HG02970 (cell line): ENCODE results near the gene DGCR8.

Experiments used
- ATAC-seq: cut with Tn5 transposase; IDR thresholded peaks from one replicate; pipeline ENCODE4 v1.9.1; 2021; ENCODE audit warnings: mild to moderate bottlenecking, moderate library complexity, moderate number of reproducible peaks; ENCODE audit not compliant: unreplicated experiment, low FRiP score

The DGCR8 gene

DNA sequence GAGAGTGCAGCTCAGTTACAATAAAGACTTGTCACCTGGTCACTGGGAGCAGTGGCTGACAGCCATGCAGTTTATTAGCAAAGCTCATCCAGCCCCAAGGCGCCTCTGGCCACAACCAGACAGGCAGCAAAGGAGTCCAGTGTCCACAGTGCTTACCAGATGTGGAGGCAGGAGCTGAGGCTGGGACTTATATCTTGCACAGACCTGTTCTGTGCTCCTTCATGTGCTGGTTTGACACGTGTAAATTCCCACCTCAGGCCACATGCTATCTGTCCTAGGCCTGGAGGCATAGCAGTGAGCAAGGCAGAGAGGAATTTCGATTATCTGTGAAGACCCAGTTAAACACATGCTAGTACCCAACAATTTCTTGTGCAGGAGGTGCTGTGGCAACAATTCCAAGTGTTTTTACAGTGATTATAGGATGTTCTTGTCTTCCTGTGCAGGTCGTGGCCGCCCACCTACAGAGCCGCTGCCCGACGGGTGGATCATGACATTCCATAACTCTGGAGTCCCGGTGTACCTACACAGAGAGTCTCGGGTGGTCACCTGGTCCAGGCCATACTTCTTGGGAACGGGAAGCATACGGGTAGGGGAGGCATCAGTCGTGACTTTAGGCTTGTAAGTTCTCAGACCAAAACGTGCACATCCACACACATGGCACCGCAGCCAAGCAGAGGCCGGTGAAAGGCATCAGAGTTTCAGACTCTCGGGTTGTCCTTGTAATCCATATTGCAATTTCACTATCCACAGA lies 9.4 kb downstream of the DGCR8 start:
- ATAC-seq = no peak

DNA sequence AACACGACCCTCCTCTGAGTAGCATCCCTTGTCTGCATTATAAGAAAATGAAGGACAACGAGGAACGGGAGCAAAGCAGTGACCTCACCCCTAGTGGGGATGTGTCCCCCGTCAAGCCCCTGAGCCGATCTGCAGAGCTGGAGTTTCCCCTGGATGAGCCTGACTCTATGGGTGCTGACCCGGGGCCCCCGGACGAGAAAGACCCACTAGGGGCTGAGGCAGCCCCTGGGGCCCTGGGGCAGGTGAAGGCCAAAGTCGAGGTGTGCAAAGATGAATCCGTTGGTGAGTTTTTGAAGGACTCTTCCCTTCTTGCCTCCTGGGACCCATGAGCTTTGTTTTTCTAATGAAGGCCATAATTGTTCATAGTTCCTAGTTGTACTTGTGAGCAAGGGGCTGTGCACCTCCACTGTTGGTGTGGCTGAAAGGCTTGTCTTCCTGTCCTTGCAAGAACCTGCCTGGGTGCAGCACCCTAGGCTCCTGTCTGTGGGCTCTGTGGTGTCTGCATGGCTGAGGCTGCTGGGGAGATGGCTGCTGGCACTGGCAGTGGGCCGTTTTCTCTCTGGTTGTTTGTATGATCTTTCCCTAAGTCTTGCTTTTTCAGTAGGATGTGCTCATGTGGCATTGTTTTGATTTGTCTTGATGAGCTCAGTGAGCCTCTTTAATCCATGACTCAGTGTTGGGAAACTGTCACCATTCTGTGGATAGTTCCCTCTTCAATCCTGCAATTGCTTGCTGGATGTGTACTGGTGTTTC lies 10.1 kb downstream of the DGCR8 start:
- no peak for ATAC-seq

DNA sequence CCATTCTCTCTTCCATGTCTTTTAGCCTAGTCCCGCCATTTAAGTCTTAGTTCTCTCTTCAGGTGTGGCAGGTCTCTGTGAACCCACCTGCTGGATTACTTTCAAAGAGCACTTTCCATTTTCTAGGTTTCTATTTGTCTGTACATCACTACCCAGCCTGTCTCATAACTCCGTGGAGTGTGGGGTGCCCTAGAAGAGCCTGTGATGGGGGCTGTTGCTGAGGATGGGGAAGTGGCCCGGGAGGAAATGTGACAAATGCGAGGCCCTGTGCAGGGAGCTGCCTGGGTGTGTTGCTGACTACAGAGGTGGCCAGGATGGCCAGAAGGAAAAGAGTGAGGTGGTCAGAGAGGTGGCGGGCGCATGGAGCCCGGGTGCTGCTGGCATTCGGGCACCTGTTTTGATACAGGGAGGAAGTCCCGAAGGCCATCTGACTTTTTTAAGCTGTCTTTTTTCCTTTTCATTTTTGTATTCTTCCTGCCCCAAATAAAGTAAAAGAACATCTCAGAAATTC lies 10.7 kb downstream of the DGCR8 start:
- no peak for ATAC-seq

DNA sequence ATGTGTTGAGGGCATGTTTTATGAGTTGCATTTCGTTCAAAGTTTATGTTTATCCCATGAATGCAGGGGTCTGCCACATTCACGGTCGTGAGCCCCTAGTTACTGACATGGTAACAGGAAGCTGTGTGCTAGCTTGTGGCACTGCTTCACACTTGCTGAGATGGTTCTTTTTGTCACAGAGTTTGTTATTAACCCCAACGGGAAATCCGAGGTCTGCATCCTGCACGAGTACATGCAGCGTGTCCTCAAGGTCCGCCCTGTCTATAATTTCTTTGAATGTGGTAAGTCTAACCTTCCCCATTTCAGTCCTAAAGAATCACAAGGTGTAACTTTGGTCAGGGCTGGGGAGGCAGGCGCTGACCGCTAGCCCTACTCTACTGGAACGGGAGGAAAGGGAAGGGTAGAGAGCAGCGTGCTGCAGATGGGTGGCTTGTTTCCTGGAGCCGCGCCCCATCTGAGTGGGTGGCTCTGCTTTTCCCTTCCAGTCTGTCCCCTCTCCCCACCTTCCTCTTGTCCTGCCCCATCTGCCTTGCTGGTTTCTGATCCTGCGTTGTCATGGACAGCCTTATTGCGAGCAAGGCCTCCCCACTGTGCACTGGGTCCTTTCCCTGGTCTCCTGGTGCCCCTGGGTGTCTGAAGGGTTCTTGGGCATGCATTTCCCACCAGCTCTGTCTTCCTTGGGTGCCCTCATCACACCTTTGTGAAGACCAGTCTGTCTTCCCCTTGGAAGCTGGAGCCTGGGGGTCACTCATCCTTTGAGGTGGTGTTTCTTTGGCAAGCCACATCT lies 11.8 kb downstream of the DGCR8 start:
- no peak for ATAC-seq

GRCh38 chr22:20092477-20092854 lies 12.4 kb downstream of the DGCR8 start:
- ATAC-seq = no peak

DNA sequence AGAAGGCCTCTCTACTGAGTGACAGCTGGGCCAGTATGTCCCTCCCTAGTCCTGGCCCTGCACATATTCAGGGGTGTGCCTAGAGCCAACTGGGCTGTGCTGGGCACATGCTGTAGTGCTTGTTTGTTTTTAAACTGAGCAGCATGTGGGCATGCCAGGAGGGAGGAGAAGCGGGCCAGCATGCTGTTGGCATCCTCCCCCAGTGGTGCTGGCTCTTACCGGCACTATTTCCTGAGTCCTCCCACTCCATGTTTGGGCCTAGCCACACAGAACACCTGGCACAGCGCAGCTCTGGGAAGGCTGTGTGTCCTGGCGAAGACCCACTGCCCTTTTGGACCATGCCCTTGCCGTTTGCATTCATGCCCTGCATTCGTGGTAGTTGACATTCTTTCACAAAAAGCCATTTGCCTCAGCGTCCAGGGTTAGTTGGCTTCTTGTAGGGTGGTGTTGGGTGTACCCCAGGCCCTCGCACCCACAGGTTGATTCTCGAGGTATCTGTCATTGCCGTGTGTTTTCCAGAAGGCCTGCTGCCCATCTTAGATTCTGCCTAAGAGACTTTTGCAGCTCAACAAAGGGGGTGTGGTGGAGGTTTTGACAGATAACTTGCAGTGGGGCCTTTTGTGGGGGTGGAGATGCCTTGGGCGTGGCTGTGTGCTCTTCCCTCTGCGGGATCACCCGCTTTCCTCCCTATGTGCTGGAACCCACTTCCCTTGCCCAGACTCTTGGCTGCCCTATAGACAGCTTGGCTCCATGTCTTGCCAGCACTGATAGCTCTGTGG lies 13.6 kb downstream of the DGCR8 start:
- ATAC-seq = no peak

DNA sequence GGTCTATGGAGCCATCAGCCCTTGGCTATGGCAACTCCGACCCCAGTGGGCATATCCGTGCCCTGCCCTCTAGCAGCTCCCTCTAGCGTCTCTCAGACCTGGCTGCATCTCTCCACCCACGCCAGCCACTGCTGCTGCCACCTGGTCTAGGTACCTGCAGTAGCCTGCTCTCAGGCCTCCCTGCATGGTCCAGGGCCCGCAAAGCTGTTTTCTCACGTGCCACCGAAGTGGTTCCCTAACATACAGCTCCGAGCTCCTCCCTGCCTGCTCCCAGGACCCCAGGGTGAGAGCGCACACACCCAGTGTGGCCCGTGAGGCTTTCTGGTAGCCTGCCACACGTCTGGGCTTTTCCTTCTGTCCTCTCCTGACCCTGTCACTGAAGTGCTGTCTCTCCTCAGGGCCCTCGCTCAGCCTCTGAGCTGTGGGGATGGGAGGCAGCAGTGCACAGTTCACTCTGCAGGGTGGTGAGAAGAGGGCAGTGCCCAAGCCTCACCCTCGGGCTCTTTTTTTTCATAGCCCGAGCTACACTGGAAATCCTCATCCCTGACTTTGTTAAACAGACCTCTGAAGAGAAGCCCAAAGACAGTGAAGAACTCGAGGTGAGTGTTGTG lies 14.3 kb downstream of the DGCR8 start:
- ATAC-seq = no peak

DNA sequence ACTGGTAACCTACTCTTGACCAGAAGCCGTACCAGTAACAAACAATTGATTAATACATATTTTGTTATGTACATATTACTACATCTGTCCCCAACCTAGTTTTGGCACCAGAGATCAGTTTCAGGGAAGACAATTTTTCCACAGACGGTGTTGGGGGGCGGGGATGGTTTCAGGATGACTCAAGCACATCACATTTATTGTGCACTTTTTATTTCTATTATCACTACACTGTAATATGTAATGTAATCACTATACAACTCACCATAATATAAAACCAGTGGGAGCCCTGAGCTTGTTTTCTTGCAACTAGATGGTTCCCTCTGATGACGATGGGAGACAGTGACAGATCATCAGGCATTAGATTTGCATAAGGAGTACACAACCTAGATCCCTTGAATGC lies 15.5 kb downstream of the DGCR8 start:
- ATAC-seq = no peak

DNA sequence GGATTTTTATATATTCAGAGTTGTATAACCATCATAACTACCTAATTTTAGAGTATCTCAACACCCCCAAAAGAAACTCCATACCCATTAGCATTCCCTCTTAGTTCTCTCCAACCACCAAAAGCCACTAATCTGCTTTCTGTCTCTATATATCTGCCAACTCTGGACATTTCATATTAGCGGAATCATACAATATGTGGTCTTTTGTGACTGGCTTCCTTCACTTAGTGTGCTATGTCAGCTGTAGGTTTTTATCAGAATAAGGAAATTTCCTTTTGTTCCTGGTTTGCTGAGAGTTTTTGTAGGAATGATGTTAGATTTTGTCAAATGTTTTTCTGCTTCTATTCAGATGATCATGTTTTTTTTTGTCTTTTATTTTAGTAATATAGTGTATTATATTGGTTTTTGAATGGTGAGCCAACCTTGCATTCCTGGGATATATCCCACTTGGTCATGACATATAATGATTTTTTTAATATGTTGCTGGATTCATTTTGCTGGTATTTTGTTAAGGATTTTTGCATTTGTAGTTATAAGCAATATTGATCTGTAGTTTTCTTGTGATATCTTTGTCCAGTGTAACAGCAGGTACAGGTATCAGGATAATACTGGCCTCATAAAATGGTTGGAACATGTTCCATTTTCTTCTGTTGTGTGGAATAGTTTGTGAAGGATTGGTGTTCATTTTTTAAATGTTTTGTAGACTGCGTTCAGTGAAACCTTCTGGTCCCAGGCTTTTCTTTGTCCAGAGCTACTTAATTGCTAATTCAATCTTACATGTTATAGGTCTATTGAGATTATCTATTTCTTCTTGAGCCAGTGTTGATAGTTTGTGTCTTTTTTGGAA lies 16.8 kb downstream of the DGCR8 start:
- no peak for ATAC-seq

DNA sequence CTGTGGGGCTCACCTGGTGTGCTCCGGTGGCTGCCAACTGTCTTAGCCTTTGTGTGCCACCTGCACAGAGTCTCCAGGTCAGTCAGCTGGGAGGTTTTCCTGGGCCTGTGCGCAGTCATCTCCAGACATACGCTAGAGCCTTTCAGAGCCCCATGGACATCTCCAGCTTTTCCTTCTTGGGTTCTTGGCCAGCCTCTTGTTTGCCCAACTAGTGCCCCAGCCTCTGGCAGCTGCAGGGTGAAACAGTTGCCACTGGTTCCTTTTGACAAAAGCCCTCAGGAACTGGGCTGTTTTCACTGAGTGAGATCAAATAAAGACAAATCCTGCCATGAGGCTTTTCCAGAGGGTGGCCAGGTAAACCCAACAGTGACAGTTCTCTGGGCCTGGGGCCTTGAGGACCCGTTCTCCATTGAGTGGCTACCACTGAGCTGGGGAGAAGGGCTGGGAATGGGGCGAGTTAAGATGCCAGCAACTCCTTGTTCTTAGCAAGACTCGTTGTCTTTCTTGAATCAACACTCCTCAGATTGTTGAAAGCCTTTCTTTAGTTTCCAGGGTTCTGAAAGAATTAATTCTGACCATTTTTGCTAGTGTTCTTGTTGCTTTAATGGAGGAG lies 19.2 kb downstream of the DGCR8 start:
- no peak for ATAC-seq

DNA sequence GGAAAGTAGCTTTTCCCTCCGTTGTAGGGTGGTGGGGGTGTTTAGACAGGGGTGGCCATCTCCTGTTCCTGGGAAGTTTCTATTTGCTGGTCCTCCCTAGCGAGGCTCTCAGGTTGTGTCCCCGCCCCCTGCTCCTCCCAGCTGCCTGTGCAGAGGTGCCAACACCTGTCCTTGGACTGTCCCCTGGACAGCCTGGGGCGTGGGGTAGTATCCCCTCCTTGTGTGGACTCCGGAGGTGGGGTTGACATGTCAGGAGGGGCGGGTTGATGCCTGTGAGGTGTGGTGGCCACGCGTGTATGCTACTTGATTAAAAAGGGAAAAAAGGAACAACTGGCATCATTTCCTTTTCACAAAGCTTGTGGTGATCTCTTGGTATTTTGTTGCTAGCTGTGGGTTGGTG lies 21.6 kb downstream of the DGCR8 start:
- no peak for ATAC-seq

DNA sequence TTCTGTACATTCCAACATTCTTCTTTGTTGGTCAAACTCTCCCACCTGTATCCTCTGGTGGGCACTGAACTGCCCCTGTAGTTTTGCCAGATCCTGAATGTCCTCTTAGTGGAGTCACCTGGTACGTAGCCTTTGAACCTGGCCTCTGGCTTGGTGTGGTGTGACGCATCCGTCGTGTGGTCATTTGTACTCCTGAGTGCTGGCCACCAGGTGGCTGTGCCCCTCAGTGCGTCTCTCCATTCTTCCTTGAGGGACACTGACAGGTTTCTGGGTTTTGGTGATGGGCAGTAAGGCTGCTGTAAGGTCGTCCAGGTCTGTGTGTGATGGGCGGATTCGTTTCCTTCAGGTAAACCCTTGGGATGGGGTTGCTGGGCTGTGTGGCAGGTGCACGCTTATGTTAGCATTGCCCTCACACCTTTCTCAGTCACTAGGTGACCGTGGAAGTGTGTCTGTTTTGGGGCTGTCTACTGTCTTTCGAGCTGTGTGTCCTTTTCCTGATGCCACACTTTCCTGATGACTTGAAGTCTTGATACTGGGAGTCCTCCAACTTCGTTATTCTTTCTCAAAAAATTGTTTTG lies 22.3 kb downstream of the DGCR8 start:
- ATAC-seq = no peak

DNA sequence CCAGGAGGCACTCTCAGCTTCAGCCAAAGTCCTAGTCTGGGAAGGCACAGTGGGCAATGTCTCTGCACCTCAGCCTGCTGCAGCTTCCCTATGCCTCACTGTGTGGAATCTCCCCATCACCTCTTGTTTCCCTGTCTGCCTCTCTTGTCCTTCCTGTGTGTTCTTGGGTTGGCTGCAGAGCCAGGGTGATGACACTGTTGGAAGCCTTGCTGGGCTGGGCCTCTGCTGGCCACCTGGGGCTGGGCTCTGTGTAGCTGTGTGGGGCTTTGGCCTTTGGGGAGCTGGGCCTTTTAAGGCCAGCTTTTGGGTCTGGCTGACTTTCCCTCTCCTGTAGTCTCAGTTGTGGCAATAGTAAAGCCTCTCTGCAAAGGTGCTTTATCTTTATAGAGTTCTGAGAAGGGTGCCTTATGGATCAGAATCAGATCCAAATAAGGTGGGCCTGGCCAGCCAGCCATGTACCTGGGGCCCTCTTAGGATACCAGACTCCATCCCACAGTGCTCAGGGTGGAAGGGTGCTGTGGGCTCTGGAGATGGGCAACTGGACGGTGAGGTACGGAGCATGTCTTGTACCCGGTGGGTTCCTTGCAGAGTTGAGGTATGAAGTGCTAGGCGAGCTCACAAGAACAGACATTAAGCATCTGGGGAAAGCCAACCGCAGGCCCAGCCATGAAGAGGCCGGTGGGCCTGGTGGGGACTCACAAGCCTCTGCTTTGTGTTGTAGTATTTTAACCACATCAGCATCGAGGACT lies 25.6 kb downstream of the DGCR8 start:
- ATAC-seq = no peak

- ATAC-seq = no peak
Observed at GRCh38 chr22:20106205-20106848, 26.3 kb downstream of the DGCR8 start.

- no peak for ATAC-seq
Observed at GRCh38 chr22:20106849-20107237, 26.8 kb downstream of the DGCR8 start.

GRCh38 chr22:20107471-20107901 lies 27.4 kb downstream of the DGCR8 start:
- ATAC-seq = no peak
